GM19438 (cell line): ENCODE data around the gene SYPL1.
"Not testable (repeated sequence)": the region's sequence is repeated elsewhere in the genome, so short reads cannot be mapped to it uniquely, and the experiment has no call there.

ENCODE experiments used
- ATAC-seq: cut with Tn5 transposase; IDR thresholded peaks from one replicate; pipeline ENCODE4 v1.9.1; 2021; ENCODE audit warnings: low read depth; ENCODE audit not compliant: unreplicated experiment

SYPL1 gene

GRCh38 chr7:106112118-106112971 lies at the start of gene SYPL1:
TSS of gene SYPL1 (minus strand) at chr7:106112312. CDS start at chr7:106112208, 104 bp downstream.
- ATAC-seq, result peak; percentile 80

- no peak for ATAC-seq
Observed at GRCh38 chr7:106155027-106155426, 42.9 kb upstream of the SYPL1 start.

GRCh38 chr7:106153891-106154449 lies 41.9 kb upstream of the SYPL1 start:
- peak; percentile 75 for ATAC-seq

- no peak for ATAC-seq
Observed at GRCh38 chr7:106152313-106152665, 40.2 kb upstream of the SYPL1 start.

GRCh38 chr7:106151459-106152312 lies 39.6 kb upstream of the SYPL1 start:
- ATAC-seq, result no peak

GRCh38 chr7:106143711-106144337 lies 31.7 kb upstream of the SYPL1 start:
- ATAC-seq, result no peak

- no peak for ATAC-seq
Observed at GRCh38 chr7:106142136-106142535, 30.0 kb upstream of the SYPL1 start.

GRCh38 chr7:106140406-106141173 lies 28.5 kb upstream of the SYPL1 start:
- no peak for ATAC-seq

- ATAC-seq, result no peak
Observed at GRCh38 chr7:106139265-106140251, 27.4 kb upstream of the SYPL1 start.

GRCh38 chr7:106138776-106139175 lies 26.7 kb upstream of the SYPL1 start:
- no peak for ATAC-seq

GRCh38 chr7:106138181-106138580 lies 26.1 kb upstream of the SYPL1 start:
- not testable (repeated sequence) for ATAC-seq

GRCh38 chr7:106134241-106134640 lies 22.1 kb upstream of the SYPL1 start:
- no peak for ATAC-seq

GRCh38 chr7:106129291-106129690 lies 17.2 kb upstream of the SYPL1 start:
- no peak for ATAC-seq

- no peak for ATAC-seq
Observed at GRCh38 chr7:106128836-106129235, 16.7 kb upstream of the SYPL1 start.

GRCh38 chr7:106127984-106128780 lies 16.1 kb upstream of the SYPL1 start:
- no peak for ATAC-seq

GRCh38 chr7:106126170-106126938 lies 14.2 kb upstream of the SYPL1 start:
- no peak for ATAC-seq

- no peak for ATAC-seq
Observed at GRCh38 chr7:106125417-106125816, 13.3 kb upstream of the SYPL1 start.
